Measurements from ENCODE around the gene EXOC6B.

Gene EXOC6B

DNA sequence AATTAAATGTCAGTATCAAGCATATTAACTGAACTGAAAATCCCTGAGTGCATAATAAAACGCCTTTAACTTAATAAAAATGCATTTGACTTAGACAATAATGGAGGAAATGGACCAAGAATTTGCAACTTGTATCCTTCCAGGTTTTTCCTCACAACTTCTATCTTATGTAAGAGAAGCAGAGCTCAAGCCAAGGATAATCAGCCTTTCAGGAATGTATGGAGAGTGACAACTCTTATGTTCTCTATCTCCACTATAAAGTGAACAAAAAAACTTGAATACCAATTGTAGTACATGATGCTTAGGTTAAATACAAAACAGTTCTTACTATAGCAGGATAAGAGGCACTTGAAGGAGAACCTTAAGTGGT, 613.4 kb downstream of the EXOC6B start:
- H2AFZ ChIP-seq (ENCODE audit: low read depth, low read length): no peak overlapping the region
- H3K36me3 ChIP-seq (replicated peaks; ENCODE audit: low read depth, low read length): no peaks in the 10 kb centered on the region
- H3K9me3 ChIP-seq (ENCODE audit: insufficient read depth, low read length): no peaks in the 10 kb centered on the region
- no peak overlapping the region for H3K4me2 ChIP-seq (ENCODE audit: low read length)
- no peaks in the 10 kb centered on the region for H4K20me1 ChIP-seq (ENCODE audit: insufficient read depth, low read length)
- no peak overlapping the region for H3K4me3 ChIP-seq (ENCODE audit: low read length)
- TF ChIP-seq EZH2phosphoT487 (IDR thresholded peaks at IDR 0.05; ENCODE audit: low read depth): no peak
- TF ChIP-seq, protein P1, sequence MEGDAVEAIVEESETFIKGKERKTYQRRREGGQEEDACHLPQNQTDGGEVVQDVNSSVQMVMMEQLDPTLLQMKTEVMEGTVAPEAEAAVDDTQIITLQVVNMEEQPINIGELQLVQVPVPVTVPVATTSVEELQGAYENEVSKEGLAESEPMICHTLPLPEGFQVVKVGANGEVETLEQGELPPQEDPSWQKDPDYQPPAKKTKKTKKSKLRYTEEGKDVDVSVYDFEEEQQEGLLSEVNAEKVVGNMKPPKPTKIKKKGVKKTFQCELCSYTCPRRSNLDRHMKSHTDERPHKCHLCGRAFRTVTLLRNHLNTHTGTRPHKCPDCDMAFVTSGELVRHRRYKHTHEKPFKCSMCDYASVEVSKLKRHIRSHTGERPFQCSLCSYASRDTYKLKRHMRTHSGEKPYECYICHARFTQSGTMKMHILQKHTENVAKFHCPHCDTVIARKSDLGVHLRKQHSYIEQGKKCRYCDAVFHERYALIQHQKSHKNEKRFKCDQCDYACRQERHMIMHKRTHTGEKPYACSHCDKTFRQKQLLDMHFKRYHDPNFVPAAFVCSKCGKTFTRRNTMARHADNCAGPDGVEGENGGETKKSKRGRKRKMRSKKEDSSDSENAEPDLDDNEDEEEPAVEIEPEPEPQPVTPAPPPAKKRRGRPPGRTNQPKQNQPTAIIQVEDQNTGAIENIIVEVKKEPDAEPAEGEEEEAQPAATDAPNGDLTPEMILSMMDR (IDR thresholded peaks at IDR 0.05; ENCODE audit: low read depth, low read length): no peak
- H3K27me3 ChIP-seq (ENCODE audit: low read depth, low read length): no peaks in the 10 kb centered on the region
- H3K4me1 ChIP-seq (ENCODE audit: low read length): no peaks in the 10 kb centered on the region
- no peak overlapping the region for H3K9ac ChIP-seq (ENCODE audit: low read length)
- no peak overlapping the region for H3K27ac ChIP-seq (ENCODE audit: low read length)
- no peaks in the 10 kb centered on the region for H3K79me2 ChIP-seq (ENCODE audit: low read length)

DNA sequence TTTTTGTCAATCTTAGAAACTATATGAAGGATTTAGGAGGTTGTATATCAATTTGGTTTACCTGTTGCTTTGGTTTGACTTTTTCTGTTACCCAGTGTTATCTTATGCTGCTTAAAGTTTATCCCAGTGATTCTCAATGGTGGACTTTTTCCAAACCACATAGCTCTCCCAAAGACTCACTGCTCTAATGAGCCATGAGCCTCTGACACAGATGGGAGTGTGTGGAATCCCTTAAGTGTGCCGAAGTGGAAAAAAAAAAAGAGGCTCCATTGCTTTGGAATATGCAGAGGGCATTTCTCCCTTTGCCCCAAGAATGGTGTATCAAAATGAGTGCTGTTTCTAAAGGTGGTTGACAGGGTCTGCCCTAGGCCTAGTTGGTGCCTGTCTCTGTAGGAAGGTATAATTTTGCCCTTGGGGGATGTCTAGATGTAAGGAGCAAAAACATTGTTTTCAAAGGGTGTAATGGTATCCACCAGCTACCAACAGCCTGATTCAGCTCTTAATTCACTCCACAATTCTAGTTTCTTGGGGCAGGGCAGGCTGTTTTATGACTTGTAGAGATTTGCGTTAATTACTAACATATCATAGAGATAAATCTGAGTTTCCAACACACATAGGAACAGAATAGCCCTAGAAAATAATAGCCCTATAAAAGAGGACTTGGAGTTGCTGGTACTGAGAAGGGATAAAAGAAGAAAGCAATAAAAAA, 613.9 kb downstream of the EXOC6B start:
- no peaks in the 10 kb centered on the region for H3K9me3 ChIP-seq (ENCODE audit: insufficient read depth, low read length)
- H4K20me1 ChIP-seq (ENCODE audit: insufficient read depth, low read length): no peaks in the 10 kb centered on the region
- no peaks in the 10 kb centered on the region for H3K4me1 ChIP-seq (ENCODE audit: low read length)
- no peak overlapping the region for H3K9ac ChIP-seq (ENCODE audit: low read length)
- H3K4me2 ChIP-seq (ENCODE audit: low read length): no peak overlapping the region
- H3K27ac ChIP-seq (ENCODE audit: low read length): no peak overlapping the region
- no peaks in the 10 kb centered on the region for H3K79me2 ChIP-seq (ENCODE audit: low read length)
- no peak overlapping the region for H3K4me3 ChIP-seq (ENCODE audit: low read length)
- no peak for TF ChIP-seq EZH2phosphoT487 (IDR thresholded peaks at IDR 0.05; ENCODE audit: low read depth)
- H2AFZ ChIP-seq (ENCODE audit: low read depth, low read length): no peak overlapping the region
- no peaks in the 10 kb centered on the region for H3K27me3 ChIP-seq (ENCODE audit: low read depth, low read length)
- no peaks in the 10 kb centered on the region for H3K36me3 ChIP-seq (replicated peaks; ENCODE audit: low read depth, low read length)

DNA sequence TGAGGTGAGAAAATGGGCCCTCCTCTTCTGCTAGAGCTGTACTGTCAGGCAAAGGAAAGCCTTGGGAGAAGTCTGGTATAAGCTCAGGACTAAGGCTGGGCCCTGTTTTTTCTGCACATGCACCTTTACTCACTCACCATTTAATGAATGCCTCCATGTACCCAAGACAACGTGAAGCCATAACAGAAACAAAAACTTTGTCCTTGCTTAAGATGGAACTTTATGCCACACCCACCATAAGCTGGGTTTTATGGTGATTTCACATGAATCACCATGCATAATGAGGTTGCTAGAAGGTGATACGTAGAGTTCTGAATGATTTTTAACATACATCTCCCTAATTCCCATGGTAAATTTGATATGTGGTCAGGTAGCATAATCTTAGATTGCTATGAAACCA, 614.5 kb downstream of the EXOC6B start:
- H3K9me3 ChIP-seq (ENCODE audit: insufficient read depth, low read length): no peaks in the 10 kb centered on the region
- H3K27me3 ChIP-seq (ENCODE audit: low read depth, low read length): no peaks in the 10 kb centered on the region
- H4K20me1 ChIP-seq (ENCODE audit: insufficient read depth, low read length): no peaks in the 10 kb centered on the region
- H3K9ac ChIP-seq (ENCODE audit: low read length): no peak overlapping the region
- no peaks in the 10 kb centered on the region for H3K36me3 ChIP-seq (replicated peaks; ENCODE audit: low read depth, low read length)
- H3K4me1 ChIP-seq (ENCODE audit: low read length): no peaks in the 10 kb centered on the region
- no peak overlapping the region for H3K4me3 ChIP-seq (ENCODE audit: low read length)
- H3K79me2 ChIP-seq (ENCODE audit: low read length): no peaks in the 10 kb centered on the region
- H2AFZ ChIP-seq (ENCODE audit: low read depth, low read length): no peak overlapping the region
- no peak overlapping the region for H3K4me2 ChIP-seq (ENCODE audit: low read length)
- TF ChIP-seq, protein P1 (IDR thresholded peaks at IDR 0.05; ENCODE audit: low read depth, low read length): no peak
- TF ChIP-seq EZH2phosphoT487 (IDR thresholded peaks at IDR 0.05; ENCODE audit: low read depth): no peak
- no peak overlapping the region for H3K27ac ChIP-seq (ENCODE audit: low read length)

DNA sequence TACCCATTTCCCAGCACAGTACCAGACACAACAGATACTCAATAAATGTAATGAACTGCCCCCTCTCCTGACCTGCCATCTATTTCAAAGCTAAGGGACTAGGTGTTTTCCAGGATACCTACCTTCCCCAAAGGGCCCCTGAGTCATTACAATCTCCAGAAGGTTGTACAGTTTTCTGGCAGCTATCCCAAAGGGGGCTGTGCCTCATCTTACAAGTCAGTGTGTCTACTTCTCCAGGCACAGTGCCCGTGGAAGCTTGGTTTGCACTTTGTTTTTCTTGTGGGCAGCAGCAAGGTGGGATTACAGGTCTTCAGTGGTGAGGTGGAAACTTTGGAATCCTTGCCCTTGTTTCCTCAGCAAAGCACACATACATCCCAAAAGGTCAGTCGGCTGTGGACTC, 615.4 kb downstream of the EXOC6B start:
- H4K20me1 ChIP-seq (ENCODE audit: insufficient read depth, low read length): no peaks in the 10 kb centered on the region
- no peak overlapping the region for H3K4me2 ChIP-seq (ENCODE audit: low read length)
- no peaks in the 10 kb centered on the region for H3K4me1 ChIP-seq (ENCODE audit: low read length)
- no peak overlapping the region for H3K9ac ChIP-seq (ENCODE audit: low read length)
- H3K9me3 ChIP-seq (ENCODE audit: insufficient read depth, low read length): no peaks in the 10 kb centered on the region
- no peak overlapping the region for H3K4me3 ChIP-seq (ENCODE audit: low read length)
- no peak overlapping the region for H2AFZ ChIP-seq (ENCODE audit: low read depth, low read length)
- TF ChIP-seq, protein P1 (IDR thresholded peaks at IDR 0.05; ENCODE audit: low read depth, low read length): no peak
- no peak for TF ChIP-seq EZH2phosphoT487 (IDR thresholded peaks at IDR 0.05; ENCODE audit: low read depth)
- H3K27me3 ChIP-seq (ENCODE audit: low read depth, low read length): no peaks in the 10 kb centered on the region
- no peak overlapping the region for H3K27ac ChIP-seq (ENCODE audit: low read length)
- H3K36me3 ChIP-seq (replicated peaks; ENCODE audit: low read depth, low read length): no peaks in the 10 kb centered on the region
- no peaks in the 10 kb centered on the region for H3K79me2 ChIP-seq (ENCODE audit: low read length)
